GM12878 (cell line): ENCODE results near the gene SPATA20. TPM values are rescaled to one million over a fixed set of nuclear protein-coding genes. Genes with fewer than 3 reads are reported as not detected.

Experiments
- ATAC-seq: fragments of 200-7000 bp; cut with Tn5 transposase; 3 replicates; pipeline ENCODE4 v1.9.1; 2020; ENCODE audit warnings: mild to moderate bottlenecking, moderate library complexity
- BruUV-seq: library from RNA; stranded (reverse); fragments of 400-500 nt; replicated peaks from 2 replicates; lab custom pipeline; 2021; lab: Mats Ljungman, UMichigan
- CTCF ChIA-PET: fragments of 300-600 bp; sonication (Branson Sonifier 250); formaldehyde crosslinking; extraction: SDS; loops from one replicate; lab custom pipeline; 2021; ENCODE audit warnings: inconsistent platforms; lab: Yijun Ruan, JAX
- POLR2A ChIA-PET: fragments of 350-600 bp; formaldehyde crosslinking; extraction: SDS; loops from one replicate; lab custom pipeline; 2021; ENCODE audit warnings: inconsistent platforms; lab: Charles Lee
- RAD21 ChIA-PET: fragments of 300-600 bp; sonication (Branson Sonifier 250); formaldehyde crosslinking; loops from one replicate; lab custom pipeline; 2023; ENCODE audit warnings: antibody characterized with exemption; ENCODE audit not compliant: unreplicated experiment; lab: Charles Lee
- SMC1A ChIA-PET: fragments of 300-600 bp; sonication (Branson Sonifier 250); formaldehyde crosslinking; loops from one replicate; lab custom pipeline; 2023; ENCODE audit not compliant: unreplicated experiment, uncharacterized antibody; lab: Charles Lee
- DNase-seq: peaks from one replicate; pipeline ENCODE4 v3.0.0-alpha.2; 2011; ENCODE audit warnings: low read depth, low spot score
- FAIRE-seq: peaks from 3 replicates; lab custom pipeline; 2011; peaks lifted over from hg19 to GRCh38; lab: Jason Lieb, UNC
- H2AFZ ChIP-seq: 2 replicates; pipeline ENCODE4 v1.6.0; 2011; ENCODE audit warnings: low read depth, low read length, control low read depth; ENCODE audit not compliant: control insufficient read depth
- H3K27ac ChIP-seq: 2 replicates; pipeline ENCODE4 v1.5.1; 2011; ENCODE audit warnings: control low read depth; ENCODE audit not compliant: control insufficient read depth, insufficient read depth
- H3K27me3 ChIP-seq, 2 experiments: replicated peaks in 1 of 2; 2 replicates each; pipeline versions ENCODE4 v1.6.0 to v1.6.1; 2011; ENCODE audit warnings: low read length in 1 of 2; ENCODE audit not compliant: control insufficient read depth in 2 of 2, insufficient read depth in 2 of 2
- H3K36me3 ChIP-seq, 2 experiments: 2 replicates each; pipeline ENCODE4 v1.5.1; 2011; ENCODE audit warnings: low read length in 1 of 2; ENCODE audit not compliant: control insufficient read depth in 2 of 2, insufficient read depth in 2 of 2
- H3K4me1 ChIP-seq: 2 replicates; pipeline ENCODE4 v1.6.1; 2011; ENCODE audit warnings: mild to moderate bottlenecking, low read length, moderate library complexity, mixed read lengths; ENCODE audit not compliant: control insufficient read depth, insufficient read depth
- H3K4me2 ChIP-seq: 2 replicates; pipeline ENCODE4 v1.6.0; 2011; ENCODE audit warnings: control low read depth; ENCODE audit not compliant: control insufficient read depth, insufficient read depth
- H3K4me3 ChIP-seq: fragments of 200-600 bp; sonication (generic); 2 replicates; pipeline ENCODE4 v1.5.1; 2016
- H3K79me2 ChIP-seq: 2 replicates; pipeline ENCODE4 v1.6.0; 2011; ENCODE audit warnings: low read length; ENCODE audit not compliant: control insufficient read depth, insufficient read depth
- H3K9ac ChIP-seq: 2 replicates; pipeline ENCODE4 v1.8.0; 2011; ENCODE audit warnings: low read length, control low read depth, mixed read lengths; ENCODE audit not compliant: control insufficient read depth, insufficient read depth
- H3K9me3 ChIP-seq: replicated peaks from 3 replicates; pipeline ENCODE4 v1.5.1; 2011; ENCODE audit warnings: mild to moderate bottlenecking, low read length; ENCODE audit not compliant: control insufficient read depth, insufficient read depth
- H4K20me1 ChIP-seq: 2 replicates; pipeline ENCODE4 v1.6.0; 2011; ENCODE audit not compliant: control insufficient read depth, insufficient read depth
- HDAC6 ChIP-seq: fragments of 200-600 bp; sonication (generic); IDR thresholded peaks from one replicate; pipeline ENCODE4 v1.8.0; 2017; ENCODE audit warnings: antibody characterized with exemption; ENCODE audit not compliant: unreplicated experiment
- USF2 ChIP-seq: IDR thresholded peaks from 2 replicates; pipeline ENCODE4 v1.6.1; 2011; ENCODE audit warnings: low read depth, low read length, improper control_type of control experiment, borderline replicate concordance
- WGBS: methylation state at CpG from one replicate; pipeline ENCODE4 v1.1.6; 2016; ENCODE audit warnings: low lambda C conversion rate; ENCODE audit not compliant: insufficient replicate concordance, insufficient coverage; ENCODE audit errors: missing lambda C conversion rate; 5-methylcytosine and 5-hydroxymethylcytosine counted together
- in situ Hi-C: fragments of 300-500 bp; cut with MboI; formaldehyde crosslinking; loops from 9 replicates; pipeline ENCODE4 v1.14.3; 2018; ENCODE audit warnings: mixed read lengths
- intact Hi-C: fragments of 100-400 bp; cut with micrococcal nuclease; formaldehyde crosslinking; loops from one replicate; pipeline ENCODE4 v1.14.2; 2022; ENCODE audit not compliant: unreplicated experiment
- polyA plus RNA-seq, 11 experiments: library from polyadenylated mRNA; depleted of rRNA in 4 of 11; unstranded in 6 of 11; stranded (reverse) in 5 of 11; fragments of >200 nt; fragmentation: Nextera tagmentation in 4 of 11; fragmentation: Illumina TruSeq in 1 of 11; extraction: Ambion mirVana in 4 of 11; extraction: Trizol in 1 of 11; gene quantifications; 1 replicate in 1 of 11; 2 replicates in 10 of 11; pipeline versions ENCODE4 v1.2.1 to v1.2.3, GENCODE V29; 2011 to 2016; ENCODE audit warnings: inconsistent platforms in 2 of 11, missing spikeins in 2 of 11, low read depth in 1 of 11
- total RNA-seq, 4 experiments: library from RNA; depleted of rRNA in 3 of 4; stranded (reverse); fragments of >200 nt in 3 of 4; fragmentation: Illumina TruSeq in 1 of 4; extraction: Trizol in 1 of 4; gene quantifications; 2 replicates each; pipeline versions ENCODE4 v1.2.1 to v1.2.3, GENCODE V29; 2013 to 2021
- TF ChIP-seq, protein P1 (sequence below): fragments of 450-650 bp; IDR thresholded peaks from 2 replicates; pipeline ENCODE4 v1.6.1; 2016; ENCODE audit warnings: mild to moderate bottlenecking, moderate library complexity, borderline replicate concordance
- TF ChIP-seq, protein P2 (sequence below): fragments of 450-650 bp; formaldehyde crosslinking; IDR thresholded peaks from 2 replicates; pipeline ENCODE4 v1.4.0; 2022; ENCODE audit warnings: mild to moderate bottlenecking, moderate library complexity

The SPATA20 gene
- total and polyA plus RNA-seq, 10 of the 15 experiments (the other 5 are each of a cell fraction or from before 2014, with no cell fraction given), result 2.1 to 69.8 (median 26.6) TPM

DNA sequence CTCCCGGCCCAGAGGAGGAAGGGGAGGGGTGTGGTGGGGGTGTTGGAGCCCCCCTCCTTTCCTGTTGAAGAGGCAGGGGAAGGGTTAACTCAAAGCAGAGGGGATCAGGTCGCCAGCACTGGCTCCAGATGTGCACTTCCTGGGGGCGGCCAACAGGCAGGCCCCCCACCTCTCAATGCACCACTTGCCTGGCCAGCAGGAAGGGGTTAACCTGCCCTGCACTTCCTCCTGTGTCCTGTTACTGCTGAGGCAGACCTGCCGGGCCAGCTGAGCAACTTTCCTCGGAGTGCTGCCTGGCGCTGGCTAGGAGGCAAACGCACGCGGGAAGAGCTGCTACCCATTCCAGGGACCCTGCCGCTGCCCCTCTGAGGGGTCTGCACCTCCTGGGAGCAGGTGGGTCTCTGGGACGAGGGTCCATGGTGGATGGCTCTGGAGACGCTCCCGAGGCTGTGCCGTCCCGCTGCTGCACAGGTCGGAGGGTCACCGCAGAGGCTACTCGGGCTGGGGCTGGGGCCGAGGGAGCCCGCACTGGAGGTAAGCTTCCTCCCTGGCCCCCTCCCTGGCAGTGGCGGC, 14.4 kb upstream of the SPATA20 start, which contains the start of gene EPN3 (continued):
- TF ChIP-seq USF2 (no peak), HDAC6 (no peak)
- TF ChIP-seq, protein P1, sequence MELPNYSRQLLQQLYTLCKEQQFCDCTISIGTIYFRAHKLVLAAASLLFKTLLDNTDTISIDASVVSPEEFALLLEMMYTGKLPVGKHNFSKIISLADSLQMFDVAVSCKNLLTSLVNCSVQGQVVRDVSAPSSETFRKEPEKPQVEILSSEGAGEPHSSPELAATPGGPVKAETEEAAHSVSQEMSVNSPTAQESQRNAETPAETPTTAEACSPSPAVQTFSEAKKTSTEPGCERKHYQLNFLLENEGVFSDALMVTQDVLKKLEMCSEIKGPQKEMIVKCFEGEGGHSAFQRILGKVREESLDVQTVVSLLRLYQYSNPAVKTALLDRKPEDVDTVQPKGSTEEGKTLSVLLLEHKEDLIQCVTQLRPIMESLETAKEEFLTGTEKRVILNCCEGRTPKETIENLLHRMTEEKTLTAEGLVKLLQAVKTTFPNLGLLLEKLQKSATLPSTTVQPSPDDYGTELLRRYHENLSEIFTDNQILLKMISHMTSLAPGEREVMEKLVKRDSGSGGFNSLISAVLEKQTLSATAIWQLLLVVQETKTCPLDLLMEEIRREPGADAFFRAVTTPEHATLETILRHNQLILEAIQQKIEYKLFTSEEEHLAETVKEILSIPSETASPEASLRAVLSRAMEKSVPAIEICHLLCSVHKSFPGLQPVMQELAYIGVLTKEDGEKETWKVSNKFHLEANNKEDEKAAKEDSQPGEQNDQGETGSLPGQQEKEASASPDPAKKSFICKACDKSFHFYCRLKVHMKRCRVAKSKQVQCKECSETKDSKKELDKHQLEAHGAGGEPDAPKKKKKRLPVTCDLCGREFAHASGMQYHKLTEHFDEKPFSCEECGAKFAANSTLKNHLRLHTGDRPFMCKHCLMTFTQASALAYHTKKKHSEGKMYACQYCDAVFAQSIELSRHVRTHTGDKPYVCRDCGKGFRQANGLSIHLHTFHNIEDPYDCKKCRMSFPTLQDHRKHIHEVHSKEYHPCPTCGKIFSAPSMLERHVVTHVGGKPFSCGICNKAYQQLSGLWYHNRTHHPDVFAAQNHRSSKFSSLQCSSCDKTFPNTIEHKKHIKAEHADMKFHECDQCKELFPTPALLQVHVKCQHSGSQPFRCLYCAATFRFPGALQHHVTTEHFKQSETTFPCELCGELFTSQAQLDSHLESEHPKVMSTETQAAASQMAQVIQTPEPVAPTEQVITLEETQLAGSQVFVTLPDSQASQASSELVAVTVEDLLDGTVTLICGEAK, result no peak

- in situ Hi-C loops, result no loop called here
- Histone ChIP-seq H3K27ac (no peak overlapping the region), H3K9ac (no peak overlapping the region), H3K79me2 (no peaks in the 10 kb centered on the region), H3K27me3 (peaks cover 16 to 19% of the 10 kb centered on the region in 2 experiments), H3K4me1 (no peaks in the 10 kb centered on the region), H3K36me3 (no peaks in the 10 kb centered on the region), H3K4me2 (no peak overlapping the region), H2AFZ (no peak overlapping the region), H3K9me3 (no peaks in the 10 kb centered on the region), H3K4me3 (no peak overlapping the region), H4K20me1 (no peaks in the 10 kb centered on the region)
- TF ChIP-seq, protein P2, sequence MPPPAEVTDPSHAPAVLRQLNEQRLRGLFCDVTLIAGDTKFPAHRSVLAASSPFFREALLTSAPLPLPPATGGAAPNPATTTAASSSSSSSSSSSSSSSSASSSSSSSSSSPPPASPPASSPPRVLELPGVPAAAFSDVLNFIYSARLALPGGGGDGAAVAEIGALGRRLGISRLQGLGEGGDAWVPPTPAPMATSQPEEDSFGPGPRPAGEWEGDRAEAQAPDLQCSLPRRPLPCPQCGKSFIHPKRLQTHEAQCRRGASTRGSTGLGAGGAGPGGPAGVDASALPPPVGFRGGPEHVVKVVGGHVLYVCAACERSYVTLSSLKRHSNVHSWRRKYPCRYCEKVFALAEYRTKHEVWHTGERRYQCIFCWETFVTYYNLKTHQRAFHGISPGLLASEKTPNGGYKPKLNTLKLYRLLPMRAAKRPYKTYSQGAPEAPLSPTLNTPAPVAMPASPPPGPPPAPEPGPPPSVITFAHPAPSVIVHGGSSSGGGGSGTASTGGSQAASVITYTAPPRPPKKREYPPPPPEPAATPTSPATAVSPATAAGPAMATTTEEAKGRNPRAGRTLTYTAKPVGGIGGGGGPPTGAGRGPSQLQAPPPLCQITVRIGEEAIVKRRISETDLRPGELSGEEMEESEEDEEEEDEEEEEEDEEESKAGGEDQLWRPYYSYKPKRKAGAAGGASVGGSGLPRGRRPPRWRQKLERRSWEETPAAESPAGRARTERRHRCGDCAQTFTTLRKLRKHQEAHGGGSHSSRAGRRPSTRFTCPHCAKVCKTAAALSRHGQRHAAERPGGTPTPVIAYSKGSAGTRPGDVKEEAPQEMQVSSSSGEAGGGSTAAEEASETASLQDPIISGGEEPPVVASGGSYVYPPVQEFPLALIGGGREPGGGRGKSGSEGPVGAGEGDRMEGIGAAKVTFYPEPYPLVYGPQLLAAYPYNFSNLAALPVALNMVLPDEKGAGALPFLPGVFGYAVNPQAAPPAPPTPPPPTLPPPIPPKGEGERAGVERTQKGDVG, result no peak
- ATAC-seq, result no peak
- FAIRE-seq, result no peak
- ChIA-PET POLR2A (no interaction called here), RAD21 (no interaction called here), CTCF (no interaction called here), SMC1A (interaction anchor here (1.6 kb wide), 1 partner anchor 49 kb away, joined by 6 read pairs; no protein-coding TSS in a partner anchor)
- WGBS, result 0% methylated on average over 5 of the region's 5 CpGs
- intact Hi-C loops, result no loop called here
- no TSS peak for BruUV-seq
- no peak for DNase-seq
Observed at GRCh38 chr17:50533185-50533584, 13.8 kb upstream of the SPATA20 start.
